CD4-positive, alpha-beta T cell treated with Interleukin-4 for 1 hour (primary cell): ENCODE measurements around the gene BUD13.
"Not testable (repeated sequence)": the region's sequence is repeated elsewhere in the genome, so short reads cannot be mapped to it uniquely, and the experiment has no call there.

Experiments
- DNase-seq, 2 donors: peaks; one replicate each; pipeline ENCODE4 v3.0.0-alpha.2; 2020 to 2022

Gene BUD13

GRCh38 chr11:116792144-116792868 is 19.5 kb upstream of the BUD13 start:
- DNase-seq, result no peak

GRCh38 chr11:116791813-116792143 is 19.0 kb upstream of the BUD13 start, which contains the start of gene APOA5:
APOA5 (minus strand) TSS chr11:116791879; CDS start chr11:116791860, 19 bp downstream.
- no peak for DNase-seq

GRCh38 chr11:116791002-116791812 is 18.4 kb upstream of the BUD13 start:
- DNase-seq, result peak; percentile 73 to 77

- no peak for DNase-seq
Measured at GRCh38 chr11:116790167-116791001, 17.6 kb upstream of the BUD13 start.

- no peak for DNase-seq
Measured at GRCh38 chr11:116788975-116789374, 16.2 kb upstream of the BUD13 start.

GRCh38 chr11:116788534-116788933 is 15.7 kb upstream of the BUD13 start:
- DNase-seq, result no peak

- DNase-seq, result peak; percentile 87 to 89
Measured at GRCh38 chr11:116787786-116788486, 15.1 kb upstream of the BUD13 start, which contains the start of gene ZPR1. ZPR1 (minus strand) TSS chr11:116788023; CDS start chr11:116787990, 33 bp downstream.

- DNase-seq, result no peak
Measured at GRCh38 chr11:116787436-116787785, 14.6 kb upstream of the BUD13 start.

- no peak for DNase-seq
Measured at GRCh38 chr11:116786966-116787365, 14.2 kb upstream of the BUD13 start.

- no peak for DNase-seq
Measured at GRCh38 chr11:116786326-116786725, 13.5 kb upstream of the BUD13 start.

GRCh38 chr11:116782728-116783127 is 9.9 kb upstream of the BUD13 start:
- no peak for DNase-seq

GRCh38 chr11:116778556-116778955 is 5.8 kb upstream of the BUD13 start:
- DNase-seq, result no peak

GRCh38 chr11:116777056-116777455 is 4.3 kb upstream of the BUD13 start:
- no peak for DNase-seq

- DNase-seq, result no peak
Measured at GRCh38 chr11:116776522-116776984, 3.8 kb upstream of the BUD13 start.

- no peak for DNase-seq
Measured at GRCh38 chr11:116775975-116776374, 3.2 kb upstream of the BUD13 start.

- no peak for DNase-seq
Measured at GRCh38 chr11:116774661-116775060, 1.9 kb upstream of the BUD13 start.

- DNase-seq, result no peak
Measured at GRCh38 chr11:116773203-116774097, 663 bp upstream of the BUD13 start.

GRCh38 chr11:116771935-116772334 is 852 bp downstream of the BUD13 start:
- no peak for DNase-seq

GRCh38 chr11:116762132-116762531 is 10.7 kb downstream of the BUD13 start:
- no peak for DNase-seq

- not testable (repeated sequence) for DNase-seq
Measured at GRCh38 chr11:116756044-116756443, 16.7 kb downstream of the BUD13 start.

GRCh38 chr11:116750070-116750718 is 22.6 kb downstream of the BUD13 start:
- DNase-seq, result no peak
